HepG2 (cell line): ENCODE results near the gene HORMAD2. TPM values are rescaled to one million over a fixed set of nuclear protein-coding genes. Genes with fewer than 3 reads are reported as not detected.

Experiments used
- ATAD3A ChIP-seq: sonication (generic); formaldehyde crosslinking; IDR thresholded peaks from 2 replicates; pipeline ENCODE4 v1.4.0; 2020; ENCODE audit warnings: missing genetic modification reagents
- CHCHD3 ChIP-seq: sonication (generic); formaldehyde crosslinking; IDR thresholded peaks from 2 replicates; pipeline ENCODE4 v1.8.0; 2022; ENCODE audit warnings: mild to moderate bottlenecking, missing genetic modification reagents, moderate library complexity
- DPF2 ChIP-seq: sonication (generic); formaldehyde crosslinking; IDR thresholded peaks from 2 replicates; pipeline ENCODE4 v1.4.0; 2020; ENCODE audit warnings: mild to moderate bottlenecking, low read depth, missing genetic modification reagents, borderline replicate concordance
- EP300 ChIP-seq, 3 experiments: sonication (generic) in 1 of 3; formaldehyde crosslinking in 1 of 3; IDR thresholded peaks; 2 replicates each; pipeline versions ENCODE4 v1.5.1 to v1.6.1; 2011 to 2020; ENCODE audit warnings: low read depth in 2 of 3, low read length in 2 of 3, borderline replicate concordance in 1 of 3, improper control_type of control experiment in 1 of 3, mild to moderate bottlenecking in 1 of 3, missing genetic modification reagents in 1 of 3, moderate library complexity in 1 of 3
- FLYWCH1 ChIP-seq: sonication (generic); formaldehyde crosslinking; IDR thresholded peaks from 2 replicates; pipeline ENCODE4 v1.8.1; 2023; ENCODE audit warnings: mild to moderate bottlenecking, missing genetic modification reagents
- FOXK1 ChIP-seq: sonication (generic); formaldehyde crosslinking; IDR thresholded peaks from 2 replicates; pipeline ENCODE4 v1.4.0; 2020; ENCODE audit warnings: low read depth, missing genetic modification reagents, borderline replicate concordance
- HNF4G ChIP-seq, 2 experiments: sonication (generic) in 1 of 2; formaldehyde crosslinking in 1 of 2; IDR thresholded peaks; 2 replicates each; pipeline versions ENCODE4 v1.4.0 to v1.6.1; 2011 to 2020; ENCODE audit warnings: borderline replicate concordance in 2 of 2, low read depth in 2 of 2, mild to moderate bottlenecking in 2 of 2, low read length in 1 of 2, missing genetic modification reagents in 1 of 2, moderate library complexity in 1 of 2
- HNRNPL ChIP-seq: fragments of 200-400 bp; formaldehyde crosslinking; IDR thresholded peaks from 2 replicates; pipeline ENCODE4 v1.6.1; 2017; ENCODE audit warnings: mild to moderate bottlenecking, low read depth, low read length
- KDM1A ChIP-seq: IDR thresholded peaks from 2 replicates; pipeline ENCODE4 v1.6.1; 2016; ENCODE audit warnings: missing compliant biosample characterization
- MAFG ChIP-seq: sonication (generic); formaldehyde crosslinking; IDR thresholded peaks from 2 replicates; pipeline ENCODE4 v1.5.1; 2020; ENCODE audit warnings: mild to moderate bottlenecking, missing genetic modification reagents
- POLR2G ChIP-seq: fragments of 200-400 bp; formaldehyde crosslinking; IDR thresholded peaks from 2 replicates; pipeline ENCODE4 v1.6.1; 2018; ENCODE audit warnings: mild to moderate bottlenecking, low read depth, low read length, moderate library complexity
- ZNF235 ChIP-seq: sonication (generic); formaldehyde crosslinking; IDR thresholded peaks from 2 replicates; pipeline ENCODE4 v1.8.1; 2023; ENCODE audit warnings: mild to moderate bottlenecking, missing genetic modification reagents, borderline replicate concordance
- ZNF30 ChIP-seq: sonication (generic); formaldehyde crosslinking; IDR thresholded peaks from 2 replicates; pipeline ENCODE4 v1.5.0; 2020; ENCODE audit warnings: mild to moderate bottlenecking, missing genetic modification reagents
- ZNF691 ChIP-seq: sonication (generic); formaldehyde crosslinking; IDR thresholded peaks from 2 replicates; pipeline ENCODE4 v1.4.0; 2020; ENCODE audit warnings: missing genetic modification reagents, low read depth, mild to moderate bottlenecking, borderline replicate concordance
- polyA plus RNA-seq, 8 experiments: library from polyadenylated mRNA; depleted of rRNA in 3 of 8; stranded (reverse) in 7 of 8; unstranded in 1 of 8; fragments of >200 nt; fragmentation: Illumina TruSeq in 4 of 8; extraction: Trizol in 4 of 8; gene quantifications; 2 replicates each; pipeline versions ENCODE4 v1.2.1 to v1.2.3, GENCODE V29; 2011 to 2016; ENCODE audit warnings: low read depth in 4 of 8, missing spikeins in 1 of 8, mixed read lengths in 1 of 8; ENCODE audit not compliant: insufficient read depth in 1 of 8
- total RNA-seq, 5 experiments: library from RNA; depleted of rRNA; stranded (reverse); fragments of >200 nt; fragmentation: Illumina TruSeq; extraction: Trizol; gene quantifications; 2 replicates each; pipeline ENCODE4 v1.2.3, GENCODE V29; 2016; ENCODE audit warnings: low read depth in 1 of 5
- TF ChIP-seq, protein P1 (sequence below): sonication (generic); formaldehyde crosslinking; IDR thresholded peaks from 2 replicates; pipeline ENCODE4 v1.4.0; 2020; ENCODE audit warnings: missing genetic modification reagents

The HORMAD2 gene
- total and polyA plus RNA-seq, 2 of the 13 experiments (the other 11 are each of a cell fraction or from before 2014, with no cell fraction given): not detected

- TF ChIP-seq FOXK1 (CRISPR knock-in tag): peak; percentile 66; the same call in 1 of the 2 replicates
- TF ChIP-seq POLR2G: peak; percentile 35; the same call in 1 of the 2 replicates
- TF ChIP-seq MAFG (CRISPR knock-in tag): no peak
- TF ChIP-seq FLYWCH1 (CRISPR knock-in tag): no peak
- peak; percentile 38; the same call in 1 of the 2 replicates for TF ChIP-seq DPF2
- TF ChIP-seq CHCHD3 (CRISPR knock-in tag): no peak
- no peak for TF ChIP-seq HNRNPL
- peak; percentile 73 to 85; a peak in 3 of 4 replicates for TF ChIP-seq EP300 (IDR thresholded peaks at IDR 0.05; ENCODE audit: low read depth in 2 of 2, low read length in 2 of 2)
- TF ChIP-seq EP300 (CRISPR knock-in tag; IDR thresholded peaks at IDR 0.05; ENCODE audit: borderline replicate concordance): peak; percentile 88
- no peak for TF ChIP-seq ZNF691 (CRISPR knock-in tag)
- no peak for TF ChIP-seq ZNF235
- peak; percentile 54; the same call in 1 of the 2 replicates for TF ChIP-seq KDM1A
- TF ChIP-seq, protein P1, sequence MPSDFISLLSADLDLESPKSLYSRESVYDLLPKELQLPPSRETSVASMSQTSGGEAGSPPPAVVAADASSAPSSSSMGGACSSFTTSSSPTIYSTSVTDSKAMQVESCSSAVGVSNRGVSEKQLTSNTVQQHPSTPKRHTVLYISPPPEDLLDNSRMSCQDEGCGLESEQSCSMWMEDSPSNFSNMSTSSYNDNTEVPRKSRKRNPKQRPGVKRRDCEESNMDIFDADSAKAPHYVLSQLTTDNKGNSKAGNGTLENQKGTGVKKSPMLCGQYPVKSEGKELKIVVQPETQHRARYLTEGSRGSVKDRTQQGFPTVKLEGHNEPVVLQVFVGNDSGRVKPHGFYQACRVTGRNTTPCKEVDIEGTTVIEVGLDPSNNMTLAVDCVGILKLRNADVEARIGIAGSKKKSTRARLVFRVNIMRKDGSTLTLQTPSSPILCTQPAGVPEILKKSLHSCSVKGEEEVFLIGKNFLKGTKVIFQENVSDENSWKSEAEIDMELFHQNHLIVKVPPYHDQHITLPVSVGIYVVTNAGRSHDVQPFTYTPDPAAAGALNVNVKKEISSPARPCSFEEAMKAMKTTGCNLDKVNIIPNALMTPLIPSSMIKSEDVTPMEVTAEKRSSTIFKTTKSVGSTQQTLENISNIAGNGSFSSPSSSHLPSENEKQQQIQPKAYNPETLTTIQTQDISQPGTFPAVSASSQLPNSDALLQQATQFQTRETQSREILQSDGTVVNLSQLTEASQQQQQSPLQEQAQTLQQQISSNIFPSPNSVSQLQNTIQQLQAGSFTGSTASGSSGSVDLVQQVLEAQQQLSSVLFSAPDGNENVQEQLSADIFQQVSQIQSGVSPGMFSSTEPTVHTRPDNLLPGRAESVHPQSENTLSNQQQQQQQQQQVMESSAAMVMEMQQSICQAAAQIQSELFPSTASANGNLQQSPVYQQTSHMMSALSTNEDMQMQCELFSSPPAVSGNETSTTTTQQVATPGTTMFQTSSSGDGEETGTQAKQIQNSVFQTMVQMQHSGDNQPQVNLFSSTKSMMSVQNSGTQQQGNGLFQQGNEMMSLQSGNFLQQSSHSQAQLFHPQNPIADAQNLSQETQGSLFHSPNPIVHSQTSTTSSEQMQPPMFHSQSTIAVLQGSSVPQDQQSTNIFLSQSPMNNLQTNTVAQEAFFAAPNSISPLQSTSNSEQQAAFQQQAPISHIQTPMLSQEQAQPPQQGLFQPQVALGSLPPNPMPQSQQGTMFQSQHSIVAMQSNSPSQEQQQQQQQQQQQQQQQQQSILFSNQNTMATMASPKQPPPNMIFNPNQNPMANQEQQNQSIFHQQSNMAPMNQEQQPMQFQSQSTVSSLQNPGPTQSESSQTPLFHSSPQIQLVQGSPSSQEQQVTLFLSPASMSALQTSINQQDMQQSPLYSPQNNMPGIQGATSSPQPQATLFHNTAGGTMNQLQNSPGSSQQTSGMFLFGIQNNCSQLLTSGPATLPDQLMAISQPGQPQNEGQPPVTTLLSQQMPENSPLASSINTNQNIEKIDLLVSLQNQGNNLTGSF (CRISPR knock-in tag): no peak
- peak; percentile 25; the same call in 1 of the 2 replicates for TF ChIP-seq HNF4G (IDR thresholded peaks at IDR 0.05; ENCODE audit: borderline replicate concordance, low read depth, low read length)
- no peak for TF ChIP-seq HNF4G (CRISPR knock-in tag; IDR thresholded peaks at IDR 0.05; ENCODE audit: borderline replicate concordance, low read depth)
- no peak for TF ChIP-seq ZNF30 (CRISPR knock-in tag)
- TF ChIP-seq ATAD3A: no peak
Measured at GRCh38 chr22:30212363-30212995, 132.2 kb downstream of the HORMAD2 start (continued).
